Epithelial cell of esophagus (primary cell): ENCODE data around the gene PRDM16.

ENCODE experiments used
- DNase-seq: peaks from one replicate; pipeline ENCODE4 v3.0.0; 2010; ENCODE audit warnings: low read depth
- H3K4me3 ChIP-seq: 2 replicates; pipeline ENCODE4 v1.5.1; 2011; ENCODE audit warnings: mild to moderate bottlenecking, low read length, control low read depth
- CTCF ChIP-seq: IDR thresholded peaks from 2 replicates; pipeline ENCODE4 v1.5.1; 2011; ENCODE audit warnings: low read depth, mild to moderate bottlenecking, low read length, control low read depth, inconsistent platforms; ENCODE audit not compliant: insufficient read depth; ENCODE audit errors: missing control alignments

The PRDM16 gene

GRCh38 chr1:3335754-3336640 is 267.0 kb downstream of the PRDM16 start:
- no peak for DNase-seq
- TF ChIP-seq CTCF, result no peak
- no peak overlapping the region for H3K4me3 ChIP-seq

- no peak for DNase-seq
- TF ChIP-seq CTCF, result no peak
- H3K4me3 ChIP-seq, result no peak overlapping the region
Measured at GRCh38 chr1:3336641-3337630, 267.9 kb downstream of the PRDM16 start.

- no peak for DNase-seq
- TF ChIP-seq CTCF, result no peak
- H3K4me3 ChIP-seq, result no peak overlapping the region
Measured at GRCh38 chr1:3337798-3338724, 269.1 kb downstream of the PRDM16 start.

- DNase-seq, result no peak
Measured at GRCh38 chr1:3338725-3339070, 269.7 kb downstream of the PRDM16 start.

GRCh38 chr1:3339856-3340255 is 270.9 kb downstream of the PRDM16 start:
- TF ChIP-seq CTCF, result no peak
- no peak for DNase-seq
- H3K4me3 ChIP-seq, result no peak overlapping the region

More at GRCh38 chr1:3338725-3339070, 269.7 kb downstream of the PRDM16 start:
- H3K4me3 ChIP-seq, result no peak overlapping the region
- no peak for TF ChIP-seq CTCF

- no peak overlapping the region for H3K4me3 ChIP-seq
- TF ChIP-seq CTCF, result no peak
- no peak for DNase-seq
Measured at GRCh38 chr1:3340548-3341235, 271.7 kb downstream of the PRDM16 start.
